SKM-1 treated with dmso at 0.1 percent for 144 hours (cell line): Measurements from ENCODE around the gene SMIM11.
A peak's percentile ranks its signal among the peaks of the same experiment; 100 is the strongest.
"Not testable (repeated sequence)": the region's sequence is repeated elsewhere in the genome, so short reads cannot be mapped to it uniquely, and the experiment has no call there.

Experiments
- DNase-seq: peaks from one replicate; lab custom pipeline; 2025; ENCODE audit not compliant: unreplicated experiment; lab: John Stamatoyannopoulos, UW

The SMIM11 gene

DNA sequence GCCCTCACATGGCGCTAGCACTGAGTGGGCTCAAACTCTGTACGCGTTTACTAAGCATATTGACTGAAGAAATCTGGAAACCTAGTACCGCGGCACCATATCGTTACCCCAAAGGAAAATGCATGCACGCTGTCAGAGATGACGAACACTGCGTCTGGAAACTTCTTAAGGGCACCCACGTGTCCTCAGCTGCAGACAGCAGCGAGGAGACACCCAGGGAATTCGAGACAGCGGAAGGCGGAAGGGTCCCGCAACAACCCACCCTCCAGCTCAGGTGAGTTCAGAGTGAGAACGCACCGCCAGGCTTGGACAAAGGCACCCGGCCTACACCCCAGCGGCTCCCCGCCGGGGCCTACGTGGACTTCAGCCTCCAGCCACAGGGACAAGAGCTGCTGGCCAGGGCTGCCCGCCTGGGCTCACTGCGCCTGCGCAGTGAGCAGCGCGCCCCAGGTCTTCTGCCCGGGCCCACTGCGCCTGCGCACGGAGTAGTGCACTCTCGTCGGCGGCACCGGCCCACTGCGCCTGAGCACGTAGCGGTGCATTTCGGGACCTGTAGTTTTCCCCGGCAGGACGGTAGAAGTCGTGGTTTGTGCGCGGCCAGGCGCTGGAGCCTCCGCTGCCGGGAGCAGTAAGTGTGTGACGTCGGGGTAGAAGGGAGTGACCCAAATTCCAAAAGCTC lies at the start of gene SMIM11:
Gene SMIM11, plus strand, starts transcription at position 568 of the 679 bp plus-strand sequence. CDS start 3,998 bp downstream, outside the sequence.
- DNase-seq, result not testable (repeated sequence)

DNA sequence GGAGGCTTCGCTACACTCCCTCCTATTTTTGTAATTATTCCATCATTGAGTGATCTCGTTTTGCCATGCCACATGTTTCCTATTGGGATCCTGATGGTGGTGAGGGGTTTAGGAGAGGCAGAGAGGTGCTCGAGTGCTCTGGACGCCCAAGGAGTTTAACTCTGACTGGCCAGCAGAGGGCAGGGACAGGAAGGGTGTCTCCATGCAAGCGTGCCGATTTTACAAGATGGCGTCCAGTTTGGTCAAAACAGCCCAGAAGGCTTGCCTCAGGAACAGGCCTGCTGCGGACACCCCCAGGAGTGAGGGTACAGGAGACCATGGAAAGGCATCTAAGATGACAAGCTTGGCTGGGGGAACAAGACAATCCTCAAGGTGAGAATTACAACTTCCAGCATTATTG lies 45.3 kb upstream of the SMIM11 start:
- no peak for DNase-seq

- no peak for DNase-seq
Observed at GRCh38 chr21:34331726-34332125, 43.6 kb upstream of the SMIM11 start.

GRCh38 chr21:34332347-34332746 lies 43.0 kb upstream of the SMIM11 start:
- DNase-seq, result no peak

- DNase-seq, result no peak
Observed at GRCh38 chr21:34333121-34333739, 42.1 kb upstream of the SMIM11 start.

DNA sequence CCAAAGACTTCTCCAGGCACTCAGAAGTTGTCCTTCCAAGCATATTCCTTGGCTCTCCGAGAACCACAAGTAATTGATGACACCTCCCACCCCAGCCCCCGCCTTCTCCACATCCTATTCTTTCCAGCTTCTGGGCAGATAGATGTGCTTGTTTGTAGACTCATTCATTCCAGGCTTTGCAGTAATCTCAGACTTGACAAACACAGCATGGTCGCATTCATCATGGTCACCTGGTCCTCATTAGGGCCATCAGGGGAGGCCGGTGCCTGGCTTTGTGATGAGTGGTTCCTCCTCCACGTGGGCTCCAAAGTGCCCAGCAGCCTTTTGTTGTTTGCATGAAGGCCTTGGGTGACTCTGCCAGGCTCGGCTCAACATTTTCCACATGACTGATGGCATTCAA lies 40.0 kb upstream of the SMIM11 start:
- no peak for DNase-seq

- no peak for DNase-seq
Observed at GRCh38 chr21:34336245-34336644, 39.1 kb upstream of the SMIM11 start.

DNA sequence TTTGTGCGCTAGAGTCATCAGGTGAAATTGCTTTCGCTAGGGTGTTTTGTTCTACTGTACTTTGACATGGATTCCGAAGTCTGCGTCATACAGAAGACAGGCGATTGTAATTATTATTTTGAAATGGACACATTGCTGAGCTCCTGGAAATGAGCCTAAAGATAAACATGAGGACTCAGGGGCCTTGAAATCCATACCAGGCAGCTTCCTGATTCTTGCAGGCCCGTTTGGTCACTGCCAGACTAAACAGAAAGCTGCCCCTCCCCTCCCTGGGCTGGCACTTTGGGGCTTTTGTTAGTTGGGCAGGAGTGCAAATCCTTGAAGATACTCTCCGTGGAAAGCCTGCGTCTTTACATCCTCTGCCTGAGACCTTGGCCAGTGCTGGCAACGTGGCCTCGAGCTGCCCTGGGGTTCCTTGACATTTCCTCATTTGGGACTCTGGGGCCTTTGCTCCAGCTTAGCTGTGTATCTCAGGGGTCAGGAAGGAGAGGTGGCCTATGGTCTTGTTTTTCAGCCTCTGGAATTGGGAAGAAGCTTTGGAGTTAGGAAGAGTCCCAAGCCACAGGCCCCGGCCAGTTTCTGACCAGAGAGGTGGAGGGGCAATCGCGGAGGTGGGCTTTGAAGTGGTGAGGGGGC lies 38.4 kb upstream of the SMIM11 start:
- DNase-seq, result no peak

DNA sequence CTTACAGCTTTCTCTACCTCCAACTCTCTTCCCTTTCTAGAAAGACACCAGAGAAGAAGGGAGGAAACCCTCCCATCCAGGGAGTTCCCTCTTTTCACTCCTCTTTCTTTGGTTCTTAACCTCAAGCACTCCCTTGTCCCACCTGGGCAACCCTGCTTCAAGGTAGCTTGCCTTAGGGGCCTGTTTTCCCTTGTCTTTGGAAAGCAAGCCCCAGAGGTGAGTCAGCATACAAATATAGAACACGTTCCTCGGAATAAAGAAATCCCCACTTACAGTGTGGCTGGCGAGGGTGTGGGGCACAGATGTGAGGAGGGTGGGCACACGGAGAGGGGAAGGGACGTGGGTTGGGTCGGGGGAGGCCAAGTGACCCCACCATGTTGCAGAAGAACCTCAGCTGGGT lies 37.6 kb upstream of the SMIM11 start:
- no peak for DNase-seq

GRCh38 chr21:34338226-34338625 lies 37.1 kb upstream of the SMIM11 start:
- DNase-seq, result no peak

GRCh38 chr21:34340061-34340460 lies 35.2 kb upstream of the SMIM11 start:
- DNase-seq, result no peak

- no peak for DNase-seq
Observed at GRCh38 chr21:34342476-34342875, 32.8 kb upstream of the SMIM11 start.

DNA sequence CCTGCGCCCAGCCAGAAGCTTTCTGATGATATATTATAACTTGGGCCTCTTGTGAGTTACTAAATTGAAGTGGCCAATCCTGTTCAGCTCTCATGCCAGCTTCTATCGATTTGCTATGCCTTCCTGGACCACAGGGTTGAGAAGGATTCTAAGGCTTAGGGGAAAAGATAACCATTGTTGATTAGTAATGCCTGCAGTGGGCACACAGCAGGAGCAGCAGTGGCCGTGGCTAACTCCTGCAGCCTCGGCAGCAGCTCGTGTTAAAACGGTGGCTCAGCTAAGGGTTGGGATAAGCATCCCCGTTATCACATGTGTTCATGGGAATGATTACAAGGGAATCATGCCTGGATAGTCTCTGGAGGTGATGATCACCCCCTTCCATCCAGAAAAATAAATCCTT lies 32.0 kb upstream of the SMIM11 start:
- DNase-seq, result no peak

- no peak for DNase-seq
Observed at GRCh38 chr21:34343838-34344381, 31.4 kb upstream of the SMIM11 start.

- no peak for DNase-seq
Observed at GRCh38 chr21:34344584-34344983, 30.7 kb upstream of the SMIM11 start.

GRCh38 chr21:34345091-34345871 lies 30.0 kb upstream of the SMIM11 start:
- DNase-seq, result no peak

DNA sequence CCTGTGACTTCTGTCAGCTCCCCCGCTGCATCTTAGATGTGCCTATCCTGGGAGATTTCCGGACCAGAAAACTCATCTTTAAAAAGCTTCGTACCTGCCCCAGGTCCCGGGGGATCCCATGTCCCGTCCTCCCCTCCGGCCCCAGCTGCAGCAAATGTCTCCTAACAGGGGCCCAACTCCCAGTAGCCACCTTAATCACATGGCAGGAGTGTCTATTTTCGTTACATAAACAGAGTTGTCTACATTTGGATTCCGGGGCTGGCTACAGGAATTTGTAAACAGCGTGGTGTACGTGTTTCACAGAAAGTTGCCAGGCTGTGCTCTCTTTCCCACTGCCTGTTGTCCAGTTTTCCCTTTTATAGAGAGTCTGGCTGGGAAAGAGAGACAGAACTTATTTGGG lies 29.4 kb upstream of the SMIM11 start:
- DNase-seq, result no peak

DNA sequence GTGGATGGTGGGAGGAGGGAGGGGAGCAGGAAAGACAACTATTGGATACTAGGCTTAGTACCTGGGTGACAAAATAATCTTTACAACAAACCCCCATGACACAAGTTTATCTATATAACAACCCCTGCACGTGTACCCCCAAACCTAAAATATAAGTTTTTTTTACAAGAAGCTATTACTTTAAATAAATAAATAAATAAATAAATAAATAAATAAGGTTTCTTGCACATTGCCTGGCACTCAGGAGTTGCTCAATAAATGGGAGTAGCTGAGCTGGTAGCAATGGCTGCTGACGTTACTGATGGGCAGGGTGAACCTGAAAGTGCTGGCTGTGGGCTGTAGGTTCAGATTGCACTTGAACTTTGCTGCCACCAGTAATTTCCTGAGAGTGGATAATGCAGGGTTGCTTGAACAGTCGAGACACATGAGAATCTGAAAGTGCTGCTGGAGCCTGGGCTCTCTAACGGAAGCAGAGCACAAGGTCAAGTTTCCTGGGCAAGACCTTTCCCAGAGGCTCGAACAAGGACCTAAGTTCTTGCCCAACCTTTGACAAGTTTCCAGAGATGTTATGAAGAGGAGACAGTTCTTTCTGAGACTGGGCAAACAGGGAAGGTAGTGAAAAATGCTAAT lies 26.3 kb upstream of the SMIM11 start:
- DNase-seq, result no peak

- peak; percentile 69 for DNase-seq
Observed at GRCh38 chr21:34351786-34352241, 23.5 kb upstream of the SMIM11 start.

DNA sequence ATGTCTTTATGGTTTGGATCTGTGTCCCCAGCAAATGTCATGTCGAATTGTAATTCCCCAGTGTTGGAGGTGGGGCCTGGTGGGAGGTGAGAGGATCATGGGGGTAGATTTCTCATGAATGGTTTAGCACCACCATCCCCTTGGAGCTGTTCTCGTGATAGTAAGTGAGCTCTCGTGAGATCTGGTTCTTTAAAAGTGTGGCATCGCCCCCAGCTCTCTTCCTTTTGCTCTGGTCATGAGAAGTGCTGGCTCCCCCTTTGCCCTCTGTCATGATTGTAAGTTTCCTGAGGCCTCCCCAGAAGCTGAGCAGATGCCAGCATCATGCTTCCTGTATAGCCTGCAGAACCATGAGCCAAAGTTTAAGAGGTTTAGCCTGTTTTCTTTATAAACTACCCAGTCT lies 22.8 kb upstream of the SMIM11 start:
- no peak for DNase-seq

DNA sequence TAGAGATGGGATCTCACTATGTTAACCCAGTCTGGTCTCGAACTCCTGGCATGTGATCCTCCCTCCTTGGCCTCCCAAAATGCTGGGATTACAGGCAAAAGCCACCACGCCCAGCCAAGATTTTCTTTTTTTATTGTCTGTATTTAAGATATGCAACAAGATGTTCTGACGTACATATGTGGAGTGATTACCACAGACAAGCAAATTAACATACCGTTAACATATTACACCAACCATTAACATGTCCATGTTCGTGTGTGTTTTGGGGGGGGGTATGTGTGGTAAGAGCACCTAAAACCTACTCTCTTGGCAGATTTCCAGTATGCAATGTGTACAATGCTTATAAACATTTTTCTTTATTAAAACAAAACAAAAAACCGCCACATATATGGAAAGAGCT lies 22.1 kb upstream of the SMIM11 start:
- DNase-seq, result no peak
